Measurements from ENCODE around the gene TTLL4. TPM values are rescaled to one million over a fixed set of nuclear protein-coding genes. Genes with fewer than 3 reads are reported as not detected.

TTLL4 gene
- total RNA-seq, 1 experiment from 2014 or later = 57.1 TPM

GRCh38 chr2:218663901-218664300, 46.7 kb upstream of the TTLL4 start:
- Histone ChIP-seq H2AFZ (no peak overlapping the region), H3K36me3 (ENCODE audit: low read depth) (peaks cover 18% of the 10 kb centered on the region), H3K9me3 (ENCODE audit: insufficient read depth, low read depth) (no peaks in the 10 kb centered on the region), H3K4me3 (no peak overlapping the region), H3K79me2 (ENCODE audit: low read depth) (peaks cover 13% of the 10 kb centered on the region), H3K27ac (no peak overlapping the region), H3K9me2 (ENCODE audit: insufficient read depth) (no peaks in the 10 kb centered on the region), H3K27me3 (ENCODE audit: insufficient read depth, low read depth) (no peaks in the 10 kb centered on the region), H3F3A (ENCODE audit: insufficient read depth, low read depth) (peaks cover 15% of the 10 kb centered on the region; the same call in 1 of the 2 replicates), H3K4me1 (replicated peaks; ENCODE audit: insufficient read depth) (no peaks in the 10 kb centered on the region; the same call in 1 of the 2 replicates), H4K20me1 (ENCODE audit: insufficient read depth) (no peaks in the 10 kb centered on the region), H3K4me2 (no peak overlapping the region)
- BruUV-seq (replicated peaks) = no TSS peak
- DNase-seq = no peak
- POLR2A ChIA-PET (ENCODE audit: unreplicated experiment) = no interaction called here
- CTCF ChIA-PET = no interaction called here
- intact Hi-C loops (cut with micrococcal nuclease; ENCODE audit: unreplicated experiment) = no loop called here
- TF ChIP-seq EZH2 (IDR thresholded peaks at IDR 0.05; ENCODE audit: low read depth) = no peak
- TF ChIP-seq CTCF (conservative IDR thresholded peaks at IDR 0.05) = no peak

GRCh38 chr2:218664653-218665052, 46.0 kb upstream of the TTLL4 start:
- Histone ChIP-seq H3K79me2 (ENCODE audit: low read depth) (peaks cover 14% of the 10 kb centered on the region), H3K9me2 (ENCODE audit: insufficient read depth) (no peaks in the 10 kb centered on the region), H3K4me3 (no peak overlapping the region), H3F3A (ENCODE audit: insufficient read depth, low read depth) (peaks cover 15% of the 10 kb centered on the region; the same call in 1 of the 2 replicates), H4K20me1 (ENCODE audit: insufficient read depth) (no peaks in the 10 kb centered on the region), H3K9me3 (ENCODE audit: insufficient read depth, low read depth) (no peaks in the 10 kb centered on the region), H3K4me2 (no peak overlapping the region), H3K36me3 (ENCODE audit: low read depth) (peaks cover 18% of the 10 kb centered on the region), H3K4me1 (replicated peaks; ENCODE audit: insufficient read depth) (no peaks in the 10 kb centered on the region; the same call in 1 of the 2 replicates), H3K27ac (no peak overlapping the region), H3K27me3 (ENCODE audit: insufficient read depth, low read depth) (no peaks in the 10 kb centered on the region), H2AFZ (no peak overlapping the region)
- CTCF ChIA-PET = no interaction called here
- BruUV-seq (replicated peaks) = no TSS peak
- TF ChIP-seq EZH2 (IDR thresholded peaks at IDR 0.05; ENCODE audit: low read depth) = no peak
- no peak for TF ChIP-seq CTCF (conservative IDR thresholded peaks at IDR 0.05)
- POLR2A ChIA-PET (ENCODE audit: unreplicated experiment) = no interaction called here
- no peak for DNase-seq
- intact Hi-C loops (cut with micrococcal nuclease; ENCODE audit: unreplicated experiment) = no loop called here

GRCh38 chr2:218671097-218671653, 39.5 kb upstream of the TTLL4 start:
- intact Hi-C loops (cut with micrococcal nuclease; ENCODE audit: unreplicated experiment) = no loop called here
- TSS peak; percentile 63 for BruUV-seq (replicated peaks)

More at GRCh38 chr2:218671097-218671653, 39.5 kb upstream of the TTLL4 start:
- peak in 1 of 2 experiments; percentile 63 for DNase-seq
- no peaks in the 10 kb centered on the region for H4K20me1 ChIP-seq (ENCODE audit: insufficient read depth)
- no peak for TF ChIP-seq CTCF (conservative IDR thresholded peaks at IDR 0.05)
- no peak for TF ChIP-seq EZH2 (IDR thresholded peaks at IDR 0.05; ENCODE audit: low read depth)
- H3K4me3 ChIP-seq = peak overlapping the region; percentile 77
- no peaks in the 10 kb centered on the region for H3K9me3 ChIP-seq (ENCODE audit: insufficient read depth, low read depth)
- POLR2A ChIA-PET (ENCODE audit: unreplicated experiment) = interaction anchor here (0.5 to 0.6 kb wide), 2 partner anchors 40 to 388 kb away, joined by 3 to 4 read pairs; no protein-coding TSS in a partner anchor
- peaks cover 23% of the 10 kb centered on the region; the same call in 1 of the 2 replicates for H3F3A ChIP-seq (ENCODE audit: insufficient read depth, low read depth)
- peak overlapping the region; percentile 97 for H3K4me2 ChIP-seq
- H3K9me2 ChIP-seq (ENCODE audit: insufficient read depth) = no peaks in the 10 kb centered on the region
- H3K36me3 ChIP-seq (ENCODE audit: low read depth) = peaks cover 13% of the 10 kb centered on the region; the same call in 1 of the 2 replicates
- peak overlapping the region; percentile 91 for H2AFZ ChIP-seq
- H3K27me3 ChIP-seq (ENCODE audit: insufficient read depth, low read depth) = no peaks in the 10 kb centered on the region
- peaks cover 15% of the 10 kb centered on the region for H3K4me1 ChIP-seq (replicated peaks; ENCODE audit: insufficient read depth)
- H3K79me2 ChIP-seq (ENCODE audit: low read depth) = peaks cover 27% of the 10 kb centered on the region
- CTCF ChIA-PET = interaction anchor here (1.3 kb wide), 1 partner anchor 12 kb away, joined by 4 read pairs; the partner anchor contains the start of genes BCS1L and ZNF142
- H3K27ac ChIP-seq = peak overlapping the region; percentile 60
